Measurements from ENCODE around the gene FGGY. TPM values are rescaled to one million over a fixed set of nuclear protein-coding genes. Genes with fewer than 3 reads are reported as not detected.

FGGY gene
- total RNA-seq, 1 experiment from 2014 or later = 14.6 TPM

GRCh38 chr1:59422921-59423575 lies 126.2 kb downstream of the FGGY start:
- Histone ChIP-seq H2BK120ac (ENCODE audit: low read depth, low read length, poor library complexity, severe bottlenecking) (no peak overlapping the region), H4K20me1 (ENCODE audit: control insufficient read depth, insufficient read depth, insufficient read length) (no peaks in the 10 kb centered on the region), H2AFZ (ENCODE audit: low read length) (no peak overlapping the region), H2BK15ac (ENCODE audit: low read depth, low read length) (no peak overlapping the region), H4K8ac (replicated peaks; ENCODE audit: insufficient read length, low read depth, low read length) (no peak overlapping the region), H3K9me3 (ENCODE audit: control insufficient read depth, low read depth, low read length) (no peaks in the 10 kb centered on the region), H3K9ac (ENCODE audit: extremely low read depth, insufficient read length, low read length) (no peak overlapping the region), H3T11ph (ENCODE audit: low read length) (no peak overlapping the region), H2BK12ac (ENCODE audit: insufficient read length, low read depth, low read length) (no peak overlapping the region), H4K5ac (ENCODE audit: insufficient read length, low read depth, low read length) (no peak overlapping the region), H3K23ac (ENCODE audit: insufficient read length, low read depth, low read length) (no peak overlapping the region), H3K18ac (ENCODE audit: insufficient read length, low read depth, low read length) (no peak overlapping the region), H4K91ac (ENCODE audit: insufficient read length, low read depth, low read length) (no peak overlapping the region), H3K14ac (ENCODE audit: insufficient read depth, low read length) (no peak overlapping the region), H3K79me2 (ENCODE audit: insufficient read depth, low read length) (no peaks in the 10 kb centered on the region), H3K27ac (ENCODE audit: insufficient read length, low read depth, low read length) (no peak overlapping the region), H2AK5ac (ENCODE audit: insufficient read length, low read length) (no peak overlapping the region), H3K4ac (ENCODE audit: low read depth, low read length) (no peak overlapping the region), H3K79me1 (ENCODE audit: insufficient read depth, low read depth, low read length, poor library complexity, severe bottlenecking) (no peaks in the 10 kb centered on the region), H3K56ac (ENCODE audit: insufficient read length, low read depth, low read length) (no peak overlapping the region), H2BK20ac (ENCODE audit: low read depth, low read length, poor library complexity, severe bottlenecking) (no peak overlapping the region), H3K23me2 (ENCODE audit: insufficient read length, low read depth, low read length, poor library complexity, severe bottlenecking) (no peaks in the 10 kb centered on the region), H3K27me3 (ENCODE audit: insufficient read depth, low read length) (no peaks in the 10 kb centered on the region), H3K4me2 (ENCODE audit: insufficient read depth, insufficient read length, low read length) (no peak overlapping the region), H3K4me1 (ENCODE audit: insufficient read depth, low read length) (peaks cover 4% of the 10 kb centered on the region; the same call in 1 of the 2 replicates), H2BK5ac (ENCODE audit: insufficient read length, low read length) (no peak overlapping the region)
- Mint-ChIP-seq H3K36me3 (ENCODE audit: insufficient read depth in 1 of 3, low read depth in 3 of 3) (no peaks in the 10 kb centered on the region; a peak in 1 of 7 replicates), H3K4me1 (peaks cover 26 to 27% of the 10 kb centered on the region in 2 experiments), H3K4me3 (no peak overlapping the region), H3K9me3 (no peaks in the 10 kb centered on the region; a peak in 1 of 5 replicates), H3K27ac (no peak overlapping the region), H3K27me3 (ENCODE audit: low read depth) (no peaks in the 10 kb centered on the region)
- WGBS (ENCODE audit: extremely low coverage, insufficient read length, low lambda C conversion rate) = no CpG with 5 or more reads among the region's 6 CpGs
- TF ChIP-seq CTCF (conservative IDR thresholded peaks at IDR 0.05) = no peak
- DNase-seq = no peak
